GM12874 (cell line): ENCODE results near the gene CRYL1.

Source experiments
- TF ChIP-seq, protein P1 (sequence below): IDR thresholded peaks from 2 replicates; pipeline ENCODE4 v1.5.1; 2011; ENCODE audit warnings: low read depth, mild to moderate bottlenecking, control low read depth, low read length, moderate library complexity; ENCODE audit not compliant: insufficient read depth

Gene CRYL1

DNA sequence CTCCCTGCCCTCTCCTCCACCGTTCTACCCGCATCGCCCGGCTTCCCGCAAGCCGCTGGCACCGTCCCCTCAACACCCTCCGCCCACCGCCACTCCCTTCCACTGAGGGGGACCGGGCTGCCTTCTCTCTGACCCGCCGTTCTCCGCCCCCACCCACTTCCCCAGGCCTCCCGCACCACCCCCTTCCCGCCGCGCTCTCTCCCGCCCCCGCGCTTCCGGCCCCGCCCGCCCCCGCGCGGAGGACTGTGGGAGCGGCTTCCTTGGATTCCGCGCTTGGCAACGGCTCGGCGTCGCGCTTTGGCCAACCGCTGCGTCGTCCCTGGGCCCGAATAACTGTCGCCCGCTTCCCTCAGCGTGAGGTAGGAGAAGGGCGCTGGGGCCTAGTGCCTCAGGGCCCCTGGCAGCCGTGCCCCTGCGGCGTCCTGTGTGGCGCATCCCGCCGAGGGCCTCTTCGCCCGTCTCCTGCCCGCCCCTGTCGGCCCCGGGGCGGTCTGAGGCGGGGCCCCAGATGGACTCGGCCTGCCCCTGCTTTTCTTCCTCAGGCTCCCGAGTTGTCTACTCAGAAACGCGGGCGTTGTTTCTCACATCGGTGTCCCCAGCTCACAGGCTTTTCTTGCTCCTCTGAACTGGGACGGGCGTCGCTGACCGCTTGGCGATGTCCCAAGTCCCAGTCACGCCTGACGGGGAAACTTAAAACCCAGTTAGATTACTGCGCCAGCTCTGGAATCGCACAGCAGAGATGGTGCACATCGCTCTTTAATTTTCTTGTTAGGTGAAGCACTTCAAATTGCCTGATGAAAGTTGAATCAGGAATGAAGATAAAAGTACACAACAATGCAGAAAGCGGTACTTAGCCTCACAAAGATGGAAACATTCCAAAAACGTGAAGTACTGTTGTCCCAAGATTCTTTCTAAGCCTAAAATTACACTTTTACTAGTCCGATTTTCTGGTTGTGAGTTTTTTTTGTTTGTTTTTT lies 41.5 kb upstream of the CRYL1 start, which contains the start of gene IFT88:
Gene IFT88, plus strand, starts transcription at position 260 of the 977 bp plus-strand sequence. CDS start 7,229 bp downstream, outside the sequence.
- TF ChIP-seq, protein P1, sequence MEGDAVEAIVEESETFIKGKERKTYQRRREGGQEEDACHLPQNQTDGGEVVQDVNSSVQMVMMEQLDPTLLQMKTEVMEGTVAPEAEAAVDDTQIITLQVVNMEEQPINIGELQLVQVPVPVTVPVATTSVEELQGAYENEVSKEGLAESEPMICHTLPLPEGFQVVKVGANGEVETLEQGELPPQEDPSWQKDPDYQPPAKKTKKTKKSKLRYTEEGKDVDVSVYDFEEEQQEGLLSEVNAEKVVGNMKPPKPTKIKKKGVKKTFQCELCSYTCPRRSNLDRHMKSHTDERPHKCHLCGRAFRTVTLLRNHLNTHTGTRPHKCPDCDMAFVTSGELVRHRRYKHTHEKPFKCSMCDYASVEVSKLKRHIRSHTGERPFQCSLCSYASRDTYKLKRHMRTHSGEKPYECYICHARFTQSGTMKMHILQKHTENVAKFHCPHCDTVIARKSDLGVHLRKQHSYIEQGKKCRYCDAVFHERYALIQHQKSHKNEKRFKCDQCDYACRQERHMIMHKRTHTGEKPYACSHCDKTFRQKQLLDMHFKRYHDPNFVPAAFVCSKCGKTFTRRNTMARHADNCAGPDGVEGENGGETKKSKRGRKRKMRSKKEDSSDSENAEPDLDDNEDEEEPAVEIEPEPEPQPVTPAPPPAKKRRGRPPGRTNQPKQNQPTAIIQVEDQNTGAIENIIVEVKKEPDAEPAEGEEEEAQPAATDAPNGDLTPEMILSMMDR = no peak

DNA sequence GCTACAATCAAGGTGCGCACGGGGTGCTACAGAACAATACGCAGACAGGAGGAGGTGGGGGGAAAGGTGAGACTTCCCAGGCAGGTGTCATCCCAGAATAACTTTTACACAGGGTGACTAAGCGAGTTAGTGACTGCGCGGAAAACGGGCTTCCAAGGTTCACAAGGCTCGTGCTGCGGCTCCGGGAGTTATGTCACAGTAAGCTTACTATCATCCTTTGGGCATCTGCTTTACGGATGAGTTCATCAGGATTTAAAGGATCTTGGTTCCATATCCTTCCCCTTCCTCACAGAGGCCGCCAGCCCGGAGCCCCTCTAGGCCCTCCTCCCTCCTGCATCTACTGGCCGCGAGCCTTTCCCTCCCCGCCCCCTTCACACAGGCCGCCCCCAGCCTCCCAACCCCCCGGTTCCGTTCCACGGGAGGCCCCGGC lies 40.8 kb upstream of the CRYL1 start:
- TF ChIP-seq, protein P1 = no peak

DNA sequence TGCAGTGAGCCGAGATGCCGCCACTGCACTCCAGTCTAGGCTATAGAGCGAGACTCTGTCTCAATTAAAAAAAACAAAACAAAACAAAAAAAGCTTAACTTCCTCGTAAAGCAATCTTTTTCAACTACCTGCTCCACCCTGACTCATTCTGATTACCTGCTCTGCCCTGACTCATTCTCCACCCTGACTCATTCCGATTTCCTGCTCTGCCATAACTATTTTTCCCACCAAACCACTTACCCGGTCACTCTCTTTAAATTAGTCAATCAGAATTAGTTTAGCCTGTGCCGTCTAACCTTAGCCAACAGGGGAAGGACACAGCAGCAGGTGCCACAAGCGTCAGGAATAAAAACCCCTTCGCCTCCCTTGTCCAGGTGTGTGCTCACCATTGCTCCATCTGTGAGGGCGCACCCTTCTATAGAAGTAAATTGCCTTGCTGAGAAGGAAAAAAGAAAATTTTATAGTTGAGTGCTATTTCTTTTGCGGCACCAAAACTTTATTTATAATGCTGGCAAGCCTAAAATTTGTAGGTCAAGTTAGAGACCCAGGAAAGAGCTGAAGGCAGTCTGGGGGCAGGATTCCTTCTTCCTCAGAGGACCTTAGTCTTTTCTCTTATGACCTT lies 39.6 kb upstream of the CRYL1 start:
- TF ChIP-seq, protein P1 = no peak

DNA sequence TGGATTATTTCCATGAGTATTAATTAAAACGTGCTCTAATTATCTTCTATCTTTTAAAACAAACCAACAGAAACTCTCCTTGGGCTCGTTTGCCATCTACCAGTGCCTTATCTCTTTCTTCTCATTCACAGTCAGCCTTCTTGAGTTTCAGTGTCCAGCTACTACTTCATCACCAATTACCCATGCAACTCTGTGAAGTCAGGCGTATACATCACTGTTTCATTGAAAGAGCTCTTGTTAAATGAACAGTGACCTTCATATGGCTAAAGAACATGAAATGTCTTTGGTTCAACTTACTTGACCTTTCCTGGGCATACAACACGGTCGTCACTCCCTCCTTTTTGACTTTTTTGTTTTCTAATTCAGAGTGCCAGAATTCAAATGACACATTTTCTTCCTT lies 36.1 kb upstream of the CRYL1 start:
- TF ChIP-seq, protein P1 = no peak

DNA sequence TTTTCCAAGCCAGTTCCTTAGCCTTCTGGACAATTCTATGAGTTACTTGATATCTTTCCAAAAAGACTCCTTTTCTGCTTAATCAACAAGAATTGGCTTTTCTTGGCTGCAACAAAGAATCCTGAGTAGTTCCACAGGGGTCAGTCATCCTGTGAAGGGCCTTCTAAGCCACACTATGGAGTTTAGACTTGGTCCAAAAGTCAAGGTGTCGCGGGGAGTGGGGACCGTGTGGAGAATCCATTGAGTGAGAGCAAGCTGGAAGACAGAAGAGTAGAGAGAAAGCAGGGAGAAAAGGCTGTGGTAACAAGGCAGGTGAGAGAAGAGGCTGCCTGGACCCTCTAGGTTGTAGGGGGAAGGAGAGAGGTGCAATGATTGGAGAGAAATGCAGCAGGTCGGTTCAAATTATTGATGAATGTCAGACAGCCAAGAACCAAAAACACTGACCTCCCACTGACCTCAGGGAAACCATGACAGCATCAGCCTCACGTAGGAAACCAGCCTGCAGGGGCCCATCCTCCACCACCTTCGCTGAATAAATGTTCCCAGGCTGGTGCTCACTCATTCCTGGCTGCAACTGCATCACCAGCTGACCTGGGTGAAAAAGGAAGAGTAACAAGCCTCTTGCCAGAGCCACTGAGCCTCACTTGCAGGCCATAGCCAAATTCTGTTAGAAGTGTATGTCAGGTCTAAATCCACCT lies 34.2 kb upstream of the CRYL1 start:
- TF ChIP-seq, protein P1 = no peak

DNA sequence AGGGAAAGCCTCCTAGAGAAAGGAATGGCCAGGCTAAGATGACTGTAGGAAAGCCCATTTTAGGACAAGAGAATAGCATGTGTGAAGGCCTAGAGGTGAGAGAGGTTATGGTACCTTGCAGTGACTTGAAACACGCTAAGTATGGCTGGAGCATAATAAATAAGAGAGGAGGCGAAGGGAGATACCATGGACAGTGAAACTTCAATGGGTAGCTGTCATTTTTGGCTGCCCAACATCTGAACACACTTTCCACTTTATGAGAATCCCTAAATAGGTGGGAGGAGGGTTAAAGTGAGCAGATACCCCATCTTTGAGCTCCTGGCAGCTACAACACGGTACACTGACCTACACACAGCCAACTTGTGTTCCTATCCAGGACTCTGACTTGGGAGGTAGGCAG lies 33.3 kb upstream of the CRYL1 start:
- TF ChIP-seq, protein P1 = no peak

DNA sequence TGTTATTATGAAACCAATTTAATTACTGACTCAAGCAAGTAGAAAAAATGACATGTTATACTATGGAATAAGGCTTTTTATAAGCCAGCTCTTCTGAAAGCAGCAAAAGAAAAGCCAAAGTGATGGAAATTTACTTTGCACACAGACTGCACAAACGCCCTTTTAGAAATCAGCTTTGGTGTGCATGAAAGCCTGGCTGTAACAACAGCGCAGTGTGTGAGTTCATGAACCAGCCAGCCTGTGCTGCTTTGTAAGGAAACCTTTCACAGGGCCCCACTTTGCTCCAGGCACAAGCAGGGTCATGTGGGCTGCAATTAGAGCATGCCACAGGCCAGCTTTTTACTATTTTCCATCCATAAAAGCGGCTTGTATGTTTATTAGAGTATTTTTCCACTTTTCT lies 27.7 kb upstream of the CRYL1 start:
- TF ChIP-seq, protein P1 = no peak
